ENCODE data around the gene MYO1F. TPM values are rescaled to one million over a fixed set of nuclear protein-coding genes. Genes with fewer than 3 reads are reported as not detected.

The MYO1F gene
- total and polyA plus RNA-seq, 2 donors from 2014 or later: 1.7 to 35.8 TPM

- Histone ChIP-seq H3K27ac (ENCODE audit: low read depth in 2 of 2, low read length in 2 of 2) (no peak overlapping the region), H3K4me1 (ENCODE audit: control insufficient read depth in 2 of 3, insufficient read depth in 2 of 3, low read depth in 1 of 3, low read length in 3 of 3) (peaks cover 0 to 11% (median 2%) of the 10 kb centered on the region in 3 donors), H3K9me3 (ENCODE audit: control insufficient read depth in 2 of 3, insufficient read depth in 1 of 3, low read length in 3 of 3) (no peaks in the 10 kb centered on the region), H3K36me3 (ENCODE audit: control insufficient read depth in 2 of 3, insufficient read depth in 3 of 3, low read length in 3 of 3) (peaks cover 0 to 4% (median 0%) of the 10 kb centered on the region in 3 donors), H3K27me3 (ENCODE audit: control insufficient read depth, insufficient read depth, low read length) (no peaks in the 10 kb centered on the region), H3K4me3 (ENCODE audit: low read length in 3 of 3) (no peak overlapping the region), H3K9ac (ENCODE audit: low read length in 3 of 3) (no peak overlapping the region)
- no peak for DNase-seq
- intact Hi-C loops (cut with DNase I): no loop called here
- FAIRE-seq: no peak
- TF ChIP-seq CTCF (IDR thresholded peaks at IDR 0.05; ENCODE audit: borderline replicate concordance, extremely low read depth, insufficient read depth): no peak
These were observed 30.1 kb upstream of the MYO1F start for GRCh38 chr19:8607386-8607785.

DNA sequence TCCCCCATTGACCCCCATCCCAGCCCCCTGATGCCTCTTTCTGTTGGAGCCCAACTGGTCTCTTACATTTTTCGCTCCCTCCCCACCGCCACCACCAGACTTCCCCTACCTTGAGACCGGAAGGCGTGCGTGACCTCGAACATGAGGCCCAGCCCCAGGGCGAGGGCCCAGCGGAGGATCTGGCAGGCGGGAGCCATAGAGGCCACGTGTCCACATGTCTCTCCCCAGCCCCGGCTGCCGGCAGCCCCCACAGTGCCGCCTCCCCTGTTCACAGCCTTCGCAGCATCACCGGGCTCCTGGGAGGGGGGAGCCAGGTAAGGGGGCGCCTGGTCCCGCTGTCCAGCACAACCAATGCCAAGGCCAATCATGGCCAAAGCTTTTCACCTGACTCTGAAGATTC lies 28.3 kb upstream of the MYO1F start:
- FAIRE-seq: no peak
- Histone ChIP-seq H3K27ac (ENCODE audit: low read depth in 2 of 2, low read length in 2 of 2) (no peak overlapping the region), H3K9ac (ENCODE audit: low read length in 3 of 3) (no peak overlapping the region), H3K4me1 (ENCODE audit: control insufficient read depth in 2 of 3, insufficient read depth in 2 of 3, low read depth in 1 of 3, low read length in 3 of 3) (peaks cover 0 to 11% (median 2%) of the 10 kb centered on the region in 3 donors), H3K27me3 (ENCODE audit: control insufficient read depth, insufficient read depth, low read length) (no peaks in the 10 kb centered on the region), H3K36me3 (ENCODE audit: control insufficient read depth in 2 of 3, insufficient read depth in 3 of 3, low read length in 3 of 3) (peaks cover 0 to 8% (median 0%) of the 10 kb centered on the region in 3 donors), H3K4me3 (ENCODE audit: low read length in 3 of 3) (no peak overlapping the region), H3K9me3 (ENCODE audit: control insufficient read depth in 2 of 3, insufficient read depth in 1 of 3, low read length in 3 of 3) (no peaks in the 10 kb centered on the region)
- intact Hi-C loops (cut with DNase I): no loop called here
- no peak for TF ChIP-seq CTCF (IDR thresholded peaks at IDR 0.05; ENCODE audit: borderline replicate concordance, extremely low read depth, insufficient read depth)
- DNase-seq: no peak

GRCh38 chr19:8601796-8602195 lies 24.6 kb upstream of the MYO1F start:
- Histone ChIP-seq H3K27ac (ENCODE audit: low read depth in 2 of 2, low read length in 2 of 2) (no peak overlapping the region), H3K27me3 (ENCODE audit: control insufficient read depth, insufficient read depth, low read length) (no peaks in the 10 kb centered on the region), H3K9me3 (ENCODE audit: control insufficient read depth in 2 of 3, insufficient read depth in 1 of 3, low read length in 3 of 3) (peaks cover 0 to 3% (median 0%) of the 10 kb centered on the region in 3 donors), H3K4me1 (ENCODE audit: control insufficient read depth in 2 of 3, insufficient read depth in 2 of 3, low read depth in 1 of 3, low read length in 3 of 3) (no peaks in the 10 kb centered on the region), H3K9ac (ENCODE audit: low read length in 3 of 3) (no peak overlapping the region), H3K4me3 (ENCODE audit: low read length in 3 of 3) (no peak overlapping the region), H3K36me3 (ENCODE audit: control insufficient read depth in 2 of 3, insufficient read depth in 3 of 3, low read length in 3 of 3) (peaks cover 0 to 8% (median 0%) of the 10 kb centered on the region in 3 donors)
- TF ChIP-seq CTCF (IDR thresholded peaks at IDR 0.05; ENCODE audit: borderline replicate concordance, extremely low read depth, insufficient read depth): no peak
- FAIRE-seq (no peak), DNase-seq (no peak)
- intact Hi-C loops (cut with DNase I): no loop called here

DNA sequence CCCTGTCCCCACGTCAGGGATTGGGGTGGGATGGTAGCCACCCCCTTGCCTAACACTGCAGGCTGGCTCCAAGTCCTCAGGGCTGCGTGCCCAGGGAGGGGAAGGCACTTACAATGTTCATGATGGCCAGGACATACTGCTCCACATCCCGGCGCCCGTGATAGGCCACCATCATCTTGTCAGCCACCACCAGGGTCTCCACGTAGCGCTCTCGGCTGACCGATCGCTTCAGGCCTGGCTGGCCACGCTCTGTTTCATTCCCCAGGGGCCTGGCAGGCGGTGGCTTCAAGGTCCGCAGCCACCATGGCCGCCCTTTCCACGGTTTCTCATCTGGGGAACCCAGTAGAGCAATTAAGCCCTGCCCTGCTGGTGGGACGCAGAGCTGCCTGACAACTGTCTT lies 23.6 kb upstream of the MYO1F start:
- Histone ChIP-seq H3K36me3 (ENCODE audit: control insufficient read depth in 2 of 3, insufficient read depth in 3 of 3, low read length in 3 of 3) (peaks cover 0 to 8% (median 0%) of the 10 kb centered on the region in 3 donors), H3K4me1 (ENCODE audit: control insufficient read depth in 2 of 3, insufficient read depth in 2 of 3, low read depth in 1 of 3, low read length in 3 of 3) (no peaks in the 10 kb centered on the region), H3K4me3 (ENCODE audit: low read length in 3 of 3) (no peak overlapping the region), H3K27ac (ENCODE audit: low read depth in 2 of 2, low read length in 2 of 2) (no peak overlapping the region), H3K9me3 (ENCODE audit: control insufficient read depth in 2 of 3, insufficient read depth in 1 of 3, low read length in 3 of 3) (peaks cover 0 to 3% (median 0%) of the 10 kb centered on the region in 3 donors), H3K9ac (ENCODE audit: low read length in 3 of 3) (no peak overlapping the region), H3K27me3 (ENCODE audit: control insufficient read depth, insufficient read depth, low read length) (no peaks in the 10 kb centered on the region)
- TF ChIP-seq CTCF (IDR thresholded peaks at IDR 0.05; ENCODE audit: borderline replicate concordance, extremely low read depth, insufficient read depth): no peak
- DNase-seq (no peak), FAIRE-seq (no peak)
- intact Hi-C loops (cut with DNase I): no loop called here
